H1 (cell line): Measurements from ENCODE around the gene SDC4. TPM values are rescaled to one million over a fixed set of nuclear protein-coding genes. Genes with fewer than 3 reads are reported as not detected.

Experiments
- ATF2 ChIP-seq: IDR thresholded peaks from 2 replicates; pipeline ENCODE4 v1.6.1; 2012; ENCODE audit warnings: low read length, inconsistent platforms
- CHD7 ChIP-seq: fragments of 300-600 bp; sonication (generic); IDR thresholded peaks from 2 replicates; pipeline ENCODE4 v1.7.1; 2012; ENCODE audit warnings: low read length, moderate library complexity, mild to moderate bottlenecking, inconsistent platforms; ENCODE audit not compliant: insufficient replicate concordance
- CTBP2 ChIP-seq: IDR thresholded peaks from 2 replicates; pipeline ENCODE4 v1.7.0; 2011; ENCODE audit warnings: borderline replicate concordance, mild to moderate bottlenecking, moderate library complexity, mixed read lengths, low read length; ENCODE audit not compliant: insufficient read depth, insufficient read length
- MAX ChIP-seq: IDR thresholded peaks from 2 replicates; pipeline ENCODE4 v1.6.1; 2012; ENCODE audit warnings: inconsistent platforms
- NANOG ChIP-seq: IDR thresholded peaks from 2 replicates; pipeline ENCODE4 v1.6.1; 2011; ENCODE audit warnings: low read length, low read depth, mild to moderate bottlenecking, inconsistent platforms; ENCODE audit not compliant: insufficient read depth, poor library complexity, severe bottlenecking
- RFX5 ChIP-seq: IDR thresholded peaks from 2 replicates; pipeline ENCODE4 v1.6.1; 2011; ENCODE audit warnings: low read depth, low read length, improper control_type of control experiment, borderline replicate concordance
- SIN3A ChIP-seq, 2 experiments: IDR thresholded peaks in 1 of 2; conservative IDR thresholded peaks in 1 of 2; 2 replicates each; pipeline ENCODE4 v1.6.1; 2011 to 2012; ENCODE audit warnings: low read length in 2 of 2, improper control_type of control experiment in 1 of 2, low read depth in 1 of 2, mild to moderate bottlenecking in 1 of 2
- polyA plus RNA-seq, 7 experiments: library from polyadenylated mRNA; depleted of rRNA in 3 of 7; stranded (reverse) in 5 of 7; unstranded in 2 of 7; fragments of >200 nt in 5 of 7; fragments of 200-250 nt in 2 of 7; gene quantifications; 1 replicate in 5 of 7; 2 replicates in 1 of 7; 4 replicates in 1 of 7; pipeline versions ENCODE4 v1.2.1 to v1.2.3, GENCODE V29; 2011 to 2013; ENCODE audit warnings: missing spikeins in 2 of 7, mixed read lengths in 2 of 7
- total RNA-seq: library from RNA; stranded (reverse); fragmentation: NEBNext Ultra II Directional; extraction: Animal tissue kit (Norgen Biotek cat#: 25700); gene quantifications from 2 replicates; pipeline ENCODE4 v1.2.1, GENCODE V29; 2021

SDC4 gene
- total and polyA plus RNA-seq, 2 of the 8 experiments (the other 6 are each of a cell fraction or from before 2014, with no cell fraction given) = 34.6 to 60.2 TPM

GRCh38 chr20:45313065-45313695 lies 35.0 kb downstream of the SDC4 start (continued):
- no peak for TF ChIP-seq NANOG
- no peak for TF ChIP-seq RFX5
- no peak for TF ChIP-seq CTBP2
- TF ChIP-seq MAX = no peak
- no peak for TF ChIP-seq SIN3A (conservative IDR thresholded peaks at IDR 0.05 in 1 of 2, IDR thresholded peaks at IDR 0.05 in 1 of 2; ENCODE audit: low read depth in 1 of 2, low read length in 2 of 2)
- no peak for TF ChIP-seq ATF2
- TF ChIP-seq CHD7 = no peak
